ENCODE results near the gene SNAP91. TPM values are rescaled to one million over a fixed set of nuclear protein-coding genes. Genes with fewer than 3 reads are reported as not detected.
"Not testable (repeated sequence)": the region's sequence is repeated elsewhere in the genome, so short reads cannot be mapped to it uniquely, and the experiment has no call there.

SNAP91 gene
- total RNA-seq, 1 donor from 2014 or later: 3.4 TPM

DNA sequence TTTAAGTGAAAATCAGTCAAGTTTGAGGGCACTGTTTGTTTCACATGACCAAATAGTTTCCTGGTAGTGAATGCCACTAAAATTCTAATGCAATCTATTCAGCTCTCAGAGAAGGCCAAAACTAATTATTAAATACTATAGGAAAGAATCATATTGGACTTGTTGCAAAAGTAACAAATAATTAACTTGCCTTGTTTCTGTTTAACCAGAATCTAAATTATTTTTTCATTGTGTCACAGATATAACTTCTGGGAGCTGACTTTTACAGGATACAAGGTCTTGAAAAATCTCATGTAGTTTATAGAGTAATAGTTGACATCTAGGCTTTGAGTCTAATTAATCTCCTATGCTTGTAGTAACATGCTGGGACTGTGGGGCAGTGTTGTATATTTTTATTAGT is 152.0 kb downstream of the SNAP91 start:
- no peaks in the 10 kb centered on the region for H3K27me3 ChIP-seq
- Mint-ChIP-seq H3K9me3 (no peaks in the 10 kb centered on the region), H3K4me3 (no peak overlapping the region), H3K4me1 (peaks cover 4% of the 10 kb centered on the region), H3K27ac (no peak overlapping the region), H3K36me3 (no peaks in the 10 kb centered on the region), H3K27me3 (ENCODE audit: insufficient read depth, low read depth) (peaks cover 2% of the 10 kb centered on the region)
- H2AFZ ChIP-seq (replicated peaks): no peak overlapping the region
- H4K20me1 ChIP-seq (ENCODE audit: low read depth): no peaks in the 10 kb centered on the region
- H3K4me3 ChIP-seq: no peak overlapping the region
- no peaks in the 10 kb centered on the region for H3K79me2 ChIP-seq (ENCODE audit: low read depth)
- no peaks in the 10 kb centered on the region for H3F3A ChIP-seq (ENCODE audit: low read depth)
- TF ChIP-seq, protein P1, sequence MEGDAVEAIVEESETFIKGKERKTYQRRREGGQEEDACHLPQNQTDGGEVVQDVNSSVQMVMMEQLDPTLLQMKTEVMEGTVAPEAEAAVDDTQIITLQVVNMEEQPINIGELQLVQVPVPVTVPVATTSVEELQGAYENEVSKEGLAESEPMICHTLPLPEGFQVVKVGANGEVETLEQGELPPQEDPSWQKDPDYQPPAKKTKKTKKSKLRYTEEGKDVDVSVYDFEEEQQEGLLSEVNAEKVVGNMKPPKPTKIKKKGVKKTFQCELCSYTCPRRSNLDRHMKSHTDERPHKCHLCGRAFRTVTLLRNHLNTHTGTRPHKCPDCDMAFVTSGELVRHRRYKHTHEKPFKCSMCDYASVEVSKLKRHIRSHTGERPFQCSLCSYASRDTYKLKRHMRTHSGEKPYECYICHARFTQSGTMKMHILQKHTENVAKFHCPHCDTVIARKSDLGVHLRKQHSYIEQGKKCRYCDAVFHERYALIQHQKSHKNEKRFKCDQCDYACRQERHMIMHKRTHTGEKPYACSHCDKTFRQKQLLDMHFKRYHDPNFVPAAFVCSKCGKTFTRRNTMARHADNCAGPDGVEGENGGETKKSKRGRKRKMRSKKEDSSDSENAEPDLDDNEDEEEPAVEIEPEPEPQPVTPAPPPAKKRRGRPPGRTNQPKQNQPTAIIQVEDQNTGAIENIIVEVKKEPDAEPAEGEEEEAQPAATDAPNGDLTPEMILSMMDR (IDR thresholded peaks at IDR 0.05): no peak
- TF ChIP-seq EZH2 (IDR thresholded peaks at IDR 0.05): no peak
- TF ChIP-seq EZH2phosphoT487 (IDR thresholded peaks at IDR 0.05): no peak
- no peak for DNase-seq (ENCODE audit: low spot score)
- no peaks in the 10 kb centered on the region for H3K9me3 ChIP-seq (ENCODE audit: low read depth)
- H3K4me1 ChIP-seq: no peaks in the 10 kb centered on the region
- H3K4me2 ChIP-seq: no peak overlapping the region
- H3K36me3 ChIP-seq: no peaks in the 10 kb centered on the region
- H3K9ac ChIP-seq: no peak overlapping the region
- no peak overlapping the region for H3K27ac ChIP-seq

DNA sequence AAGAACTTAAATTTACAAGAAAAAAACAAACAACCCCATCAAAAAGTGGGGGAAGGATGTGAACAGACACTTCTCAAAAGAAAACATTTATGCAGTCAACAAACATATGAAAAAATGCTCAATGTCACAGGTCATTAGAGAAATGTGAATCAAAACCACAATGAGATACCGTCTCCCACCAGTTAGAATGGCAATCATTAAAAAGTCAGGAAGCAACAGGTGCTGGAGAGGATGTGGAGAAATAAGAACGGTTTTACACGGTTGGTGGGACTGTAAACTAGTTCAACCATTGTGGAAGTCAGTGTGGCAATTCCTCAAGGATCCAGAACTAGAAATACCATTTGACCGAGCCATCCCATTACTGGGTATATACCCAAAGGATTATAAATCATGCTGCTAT is 157.2 kb downstream of the SNAP91 start:
- H3F3A ChIP-seq (ENCODE audit: low read depth); H3K27me3 Mint-ChIP-seq (ENCODE audit: insufficient read depth, low read depth); H3K36me3 ChIP-seq; H3K27ac ChIP-seq; H3K27ac Mint-ChIP-seq; H3K4me1 ChIP-seq; H3K27me3 ChIP-seq; H3K4me1 Mint-ChIP-seq; DNase-seq (ENCODE audit: low spot score); H3K4me3 Mint-ChIP-seq; H2AFZ ChIP-seq (replicated peaks); H3K4me2 ChIP-seq; H3K36me3 Mint-ChIP-seq; H4K20me1 ChIP-seq (ENCODE audit: low read depth); H3K9me3 ChIP-seq (ENCODE audit: low read depth); H3K79me2 ChIP-seq (ENCODE audit: low read depth); H3K9me3 Mint-ChIP-seq; H3K9ac ChIP-seq; H3K4me3 ChIP-seq: not testable (repeated sequence)

DNA sequence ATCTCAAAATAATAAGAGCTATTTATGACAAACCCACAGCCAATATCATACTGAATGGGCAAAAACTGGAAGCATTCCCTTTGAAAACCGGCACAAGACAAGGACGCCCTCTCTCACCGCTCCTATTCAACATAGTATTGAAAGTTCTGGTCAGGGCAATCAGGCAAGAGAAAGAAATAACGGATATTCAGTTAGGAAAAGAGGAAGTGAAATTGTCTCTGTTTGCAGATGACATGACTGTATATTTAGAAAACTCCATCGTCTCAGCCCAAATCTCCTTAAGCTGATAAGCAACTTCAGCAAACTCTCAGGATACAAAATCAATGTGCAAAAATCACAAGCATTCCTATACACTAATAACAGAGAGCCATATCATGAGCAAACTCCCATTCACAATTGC is 158.4 kb downstream of the SNAP91 start:
- H2AFZ ChIP-seq (replicated peaks); H3K27ac Mint-ChIP-seq; H3K4me1 Mint-ChIP-seq; H3K36me3 Mint-ChIP-seq; H3K4me2 ChIP-seq; H3K9me3 ChIP-seq (ENCODE audit: low read depth); H3K4me3 Mint-ChIP-seq; H3K9ac ChIP-seq; DNase-seq (ENCODE audit: low spot score); H3K36me3 ChIP-seq; H3K9me3 Mint-ChIP-seq; H3K4me1 ChIP-seq; H3K27ac ChIP-seq; H3K79me2 ChIP-seq (ENCODE audit: low read depth); H4K20me1 ChIP-seq (ENCODE audit: low read depth); H3K27me3 Mint-ChIP-seq (ENCODE audit: insufficient read depth, low read depth); H3K27me3 ChIP-seq; H3K4me3 ChIP-seq; H3F3A ChIP-seq (ENCODE audit: low read depth): not testable (repeated sequence)

DNA sequence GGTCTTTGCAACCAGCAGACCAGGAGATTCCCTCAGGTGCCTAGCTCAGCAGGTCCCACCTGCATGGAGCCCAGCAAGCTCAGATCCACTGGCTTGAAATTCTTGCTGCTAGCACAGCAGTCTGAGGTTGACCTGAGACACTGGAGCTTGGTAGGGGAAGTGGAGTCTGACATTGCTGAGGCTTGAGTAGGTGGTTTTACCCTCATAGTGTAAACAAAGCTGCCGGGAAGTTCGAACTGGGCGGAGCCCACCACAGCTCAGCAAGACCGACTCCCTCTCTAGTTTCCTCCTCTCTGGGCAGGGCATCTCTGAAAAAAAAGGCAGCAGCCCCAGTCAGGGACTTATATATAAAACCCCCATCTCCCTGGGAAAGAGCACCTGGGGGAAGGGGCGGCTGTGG is 162.3 kb downstream of the SNAP91 start:
- H3K4me2 ChIP-seq: no peak overlapping the region
- no peak overlapping the region for H3K27ac Mint-ChIP-seq
- no peaks in the 10 kb centered on the region for H4K20me1 ChIP-seq (ENCODE audit: low read depth)
- no peak overlapping the region for H3K9ac ChIP-seq
- no peak overlapping the region for H3K27ac ChIP-seq
- H3K4me1 ChIP-seq: no peaks in the 10 kb centered on the region
- H3F3A ChIP-seq (ENCODE audit: low read depth): no peaks in the 10 kb centered on the region
- H3K9me3 ChIP-seq (ENCODE audit: low read depth): no peaks in the 10 kb centered on the region
- no peaks in the 10 kb centered on the region for H3K36me3 Mint-ChIP-seq
- H3K27me3 ChIP-seq: no peaks in the 10 kb centered on the region
- H2AFZ ChIP-seq (replicated peaks): peak overlapping the region; percentile 2
- H3K4me3 Mint-ChIP-seq: no peak overlapping the region
- H3K27me3 Mint-ChIP-seq (ENCODE audit: insufficient read depth, low read depth): no peaks in the 10 kb centered on the region
- H3K4me1 Mint-ChIP-seq: no peaks in the 10 kb centered on the region
- DNase-seq (ENCODE audit: low spot score): no peak
- H3K9me3 Mint-ChIP-seq: peaks cover 10% of the 10 kb centered on the region
- no peak overlapping the region for H3K4me3 ChIP-seq
- H3K36me3 ChIP-seq: no peaks in the 10 kb centered on the region
- TF ChIP-seq, protein P1 (IDR thresholded peaks at IDR 0.05): no peak
- no peak for TF ChIP-seq EZH2 (IDR thresholded peaks at IDR 0.05)
- no peak for TF ChIP-seq EZH2phosphoT487 (IDR thresholded peaks at IDR 0.05)
- no peaks in the 10 kb centered on the region for H3K79me2 ChIP-seq (ENCODE audit: low read depth)

Data from neural progenitor cell (in vitro differentiated cells).